ENCODE results near the gene PCGF1. TPM values are rescaled to one million over a fixed set of nuclear protein-coding genes. Genes with fewer than 3 reads are reported as not detected.

The PCGF1 gene
- total and polyA plus RNA-seq, 2 experiments from 2014 or later: 10.9 to 13.4 TPM

DNA sequence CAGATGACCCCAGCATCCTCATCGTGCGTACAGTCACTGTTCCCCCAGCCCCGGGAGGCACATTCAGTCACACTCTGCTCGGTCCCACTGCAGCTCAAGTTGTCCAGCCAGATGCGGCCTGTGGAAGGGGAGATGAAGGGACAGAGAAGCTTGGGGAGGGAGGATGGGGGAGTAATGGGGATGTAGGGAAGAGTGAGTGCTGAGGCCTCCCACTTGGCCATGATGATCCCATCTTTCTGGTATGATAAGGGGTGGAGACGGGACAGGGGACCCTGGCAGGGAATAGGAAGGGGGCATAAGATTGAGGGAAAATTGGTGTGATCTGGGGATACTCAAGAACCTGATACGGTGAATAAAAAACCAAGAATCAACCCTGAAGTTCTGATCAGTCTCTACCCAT lies 42.7 kb upstream of the PCGF1 start (continued):
- TF ChIP-seq, protein P1, sequence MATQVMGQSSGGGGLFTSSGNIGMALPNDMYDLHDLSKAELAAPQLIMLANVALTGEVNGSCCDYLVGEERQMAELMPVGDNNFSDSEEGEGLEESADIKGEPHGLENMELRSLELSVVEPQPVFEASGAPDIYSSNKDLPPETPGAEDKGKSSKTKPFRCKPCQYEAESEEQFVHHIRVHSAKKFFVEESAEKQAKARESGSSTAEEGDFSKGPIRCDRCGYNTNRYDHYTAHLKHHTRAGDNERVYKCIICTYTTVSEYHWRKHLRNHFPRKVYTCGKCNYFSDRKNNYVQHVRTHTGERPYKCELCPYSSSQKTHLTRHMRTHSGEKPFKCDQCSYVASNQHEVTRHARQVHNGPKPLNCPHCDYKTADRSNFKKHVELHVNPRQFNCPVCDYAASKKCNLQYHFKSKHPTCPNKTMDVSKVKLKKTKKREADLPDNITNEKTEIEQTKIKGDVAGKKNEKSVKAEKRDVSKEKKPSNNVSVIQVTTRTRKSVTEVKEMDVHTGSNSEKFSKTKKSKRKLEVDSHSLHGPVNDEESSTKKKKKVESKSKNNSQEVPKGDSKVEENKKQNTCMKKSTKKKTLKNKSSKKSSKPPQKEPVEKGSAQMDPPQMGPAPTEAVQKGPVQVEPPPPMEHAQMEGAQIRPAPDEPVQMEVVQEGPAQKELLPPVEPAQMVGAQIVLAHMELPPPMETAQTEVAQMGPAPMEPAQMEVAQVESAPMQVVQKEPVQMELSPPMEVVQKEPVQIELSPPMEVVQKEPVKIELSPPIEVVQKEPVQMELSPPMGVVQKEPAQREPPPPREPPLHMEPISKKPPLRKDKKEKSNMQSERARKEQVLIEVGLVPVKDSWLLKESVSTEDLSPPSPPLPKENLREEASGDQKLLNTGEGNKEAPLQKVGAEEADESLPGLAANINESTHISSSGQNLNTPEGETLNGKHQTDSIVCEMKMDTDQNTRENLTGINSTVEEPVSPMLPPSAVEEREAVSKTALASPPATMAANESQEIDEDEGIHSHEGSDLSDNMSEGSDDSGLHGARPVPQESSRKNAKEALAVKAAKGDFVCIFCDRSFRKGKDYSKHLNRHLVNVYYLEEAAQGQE (IDR thresholded peaks at IDR 0.05; ENCODE audit: unreplicated experiment): no peak
- no peak for TF ChIP-seq EZH2 (IDR thresholded peaks at IDR 0.05; ENCODE audit: low read depth, unreplicated experiment)
- TF ChIP-seq, protein P2, sequence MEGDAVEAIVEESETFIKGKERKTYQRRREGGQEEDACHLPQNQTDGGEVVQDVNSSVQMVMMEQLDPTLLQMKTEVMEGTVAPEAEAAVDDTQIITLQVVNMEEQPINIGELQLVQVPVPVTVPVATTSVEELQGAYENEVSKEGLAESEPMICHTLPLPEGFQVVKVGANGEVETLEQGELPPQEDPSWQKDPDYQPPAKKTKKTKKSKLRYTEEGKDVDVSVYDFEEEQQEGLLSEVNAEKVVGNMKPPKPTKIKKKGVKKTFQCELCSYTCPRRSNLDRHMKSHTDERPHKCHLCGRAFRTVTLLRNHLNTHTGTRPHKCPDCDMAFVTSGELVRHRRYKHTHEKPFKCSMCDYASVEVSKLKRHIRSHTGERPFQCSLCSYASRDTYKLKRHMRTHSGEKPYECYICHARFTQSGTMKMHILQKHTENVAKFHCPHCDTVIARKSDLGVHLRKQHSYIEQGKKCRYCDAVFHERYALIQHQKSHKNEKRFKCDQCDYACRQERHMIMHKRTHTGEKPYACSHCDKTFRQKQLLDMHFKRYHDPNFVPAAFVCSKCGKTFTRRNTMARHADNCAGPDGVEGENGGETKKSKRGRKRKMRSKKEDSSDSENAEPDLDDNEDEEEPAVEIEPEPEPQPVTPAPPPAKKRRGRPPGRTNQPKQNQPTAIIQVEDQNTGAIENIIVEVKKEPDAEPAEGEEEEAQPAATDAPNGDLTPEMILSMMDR (conservative IDR thresholded peaks at IDR 0.05; ENCODE audit: low read depth in 2 of 2): no peak

DNA sequence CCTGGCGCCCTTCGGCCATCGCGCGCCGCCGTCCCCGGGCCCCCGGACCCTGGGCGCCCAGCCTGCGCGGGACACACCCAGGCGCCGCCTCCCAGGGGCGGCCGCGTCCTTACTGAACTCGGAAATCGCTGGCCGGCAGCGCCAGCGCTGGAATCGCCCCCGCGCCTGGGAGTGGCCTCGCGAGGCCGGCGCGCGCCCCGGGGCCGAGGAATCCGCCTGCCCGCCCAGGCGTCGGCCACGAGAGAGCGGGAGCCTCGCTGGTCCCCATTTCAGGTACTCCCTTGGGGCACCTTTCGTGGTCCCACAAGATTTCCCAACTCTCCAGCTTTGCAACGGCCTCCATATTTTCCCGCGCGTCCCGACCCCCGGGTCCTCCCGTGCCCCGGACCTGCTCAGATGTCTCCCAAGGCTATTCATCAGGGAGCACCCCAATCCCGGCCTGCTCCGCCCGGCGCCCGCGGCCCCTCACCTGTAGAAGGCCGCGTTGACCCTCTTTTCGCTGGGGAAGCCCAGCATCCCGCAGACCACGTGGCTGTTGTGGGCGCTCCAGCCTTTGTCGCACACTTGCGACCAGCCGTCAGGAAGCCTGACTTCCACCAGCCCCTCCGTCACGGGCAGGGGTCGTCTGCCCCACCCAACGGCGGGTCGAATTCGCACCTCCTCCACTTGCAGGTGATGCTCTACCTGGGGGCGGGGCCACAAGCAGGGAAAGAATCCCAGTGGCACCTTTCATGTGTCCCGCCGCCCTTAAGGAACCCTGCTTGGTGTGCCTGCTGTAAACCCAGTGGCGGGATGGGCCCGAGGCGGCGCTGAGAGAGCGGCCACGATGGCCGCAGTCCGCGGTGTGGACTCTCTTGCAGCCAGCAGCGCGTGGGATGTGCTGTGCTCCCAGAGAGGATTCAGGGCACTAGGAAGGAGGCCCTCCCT lies 41.7 kb upstream of the PCGF1 start:
- Mint-ChIP-seq H3K27me3 (ENCODE audit: insufficient read depth, low read depth, poor library complexity) (peaks cover 60% of the 10 kb centered on the region), H3K4me1 (peaks cover 26% of the 10 kb centered on the region), H3K27ac (no peak overlapping the region), H3K9me3 (peaks cover 3% of the 10 kb centered on the region; the same call in 1 of the 3 replicates), H3K4me3 (peak overlapping the region; percentile 82), H3K36me3 (ENCODE audit: low read depth) (peaks cover 6% of the 10 kb centered on the region; the same call in 1 of the 3 replicates)
- ATAC-seq (peak; percentile 67), DNase-seq (ENCODE audit: low spot score) (peak; percentile 88)
- H3K36me3 ChIP-seq (ENCODE audit: insufficient read depth): no peaks in the 10 kb centered on the region
- TF ChIP-seq NANOG (IDR thresholded peaks at IDR 0.05; ENCODE audit: borderline replicate concordance) (no peak), CREB1 (CRISPR knock-in tag; IDR thresholded peaks at IDR 0.05; ENCODE audit: low read depth) (0 out of 2 replicates have a peak, but pooled peaks have one; percentile 30), POLR2AphosphoS5 (IDR thresholded peaks at IDR 0.05; ENCODE audit: low read depth) (peak; percentile 66; the same call in 1 of the 2 replicates), EZH2 (IDR thresholded peaks at IDR 0.05; ENCODE audit: low read depth, unreplicated experiment) (peak; percentile 2)
- TF ChIP-seq, protein P3, sequence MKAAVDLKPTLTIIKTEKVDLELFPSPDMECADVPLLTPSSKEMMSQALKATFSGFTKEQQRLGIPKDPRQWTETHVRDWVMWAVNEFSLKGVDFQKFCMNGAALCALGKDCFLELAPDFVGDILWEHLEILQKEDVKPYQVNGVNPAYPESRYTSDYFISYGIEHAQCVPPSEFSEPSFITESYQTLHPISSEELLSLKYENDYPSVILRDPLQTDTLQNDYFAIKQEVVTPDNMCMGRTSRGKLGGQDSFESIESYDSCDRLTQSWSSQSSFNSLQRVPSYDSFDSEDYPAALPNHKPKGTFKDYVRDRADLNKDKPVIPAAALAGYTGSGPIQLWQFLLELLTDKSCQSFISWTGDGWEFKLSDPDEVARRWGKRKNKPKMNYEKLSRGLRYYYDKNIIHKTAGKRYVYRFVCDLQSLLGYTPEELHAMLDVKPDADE (IDR thresholded peaks at IDR 0.05): no peak
- H3K27me3 ChIP-seq (ENCODE audit: insufficient read depth): peaks cover 91% of the 10 kb centered on the region
- peaks cover 22% of the 10 kb centered on the region for H3K4me1 ChIP-seq (ENCODE audit: insufficient read depth)
- peak overlapping the region; percentile 99 for H2AFZ ChIP-seq
- H3K79me2 ChIP-seq (replicated peaks; ENCODE audit: insufficient read depth): peaks cover 5% of the 10 kb centered on the region; the same call in 1 of the 2 replicates
- H3F3A ChIP-seq (replicated peaks; ENCODE audit: low read depth): peaks cover 9% of the 10 kb centered on the region
- H3K4me3 ChIP-seq: peak overlapping the region; percentile 84
- no peak overlapping the region for H3K27ac ChIP-seq (ENCODE audit: low read depth)
- H3K4me2 ChIP-seq: peak overlapping the region; percentile 87
- peaks cover 4% of the 10 kb centered on the region; the same call in 1 of the 2 replicates for H4K20me1 ChIP-seq (replicated peaks; ENCODE audit: insufficient read depth)
- H3K9me2 ChIP-seq (ENCODE audit: insufficient read depth): no peaks in the 10 kb centered on the region
